T-helper 2 cell (primary cell): ENCODE results near the gene SEMA4A.
"Not testable (repeated sequence)": the region's sequence is repeated elsewhere in the genome, so short reads cannot be mapped to it uniquely, and the experiment has no call there.

ENCODE experiments used
- DNase-seq, 5 experiments: peaks; one replicate each; pipeline versions ENCODE4 v3.0.0 to v3.0.0-alpha.2; 2012 to 2022

SEMA4A gene

GRCh38 chr1:156119503-156120209 lies 33.7 kb upstream of the SEMA4A start:
- peak in 1 of 5 experiments; percentile 39 for DNase-seq

DNA sequence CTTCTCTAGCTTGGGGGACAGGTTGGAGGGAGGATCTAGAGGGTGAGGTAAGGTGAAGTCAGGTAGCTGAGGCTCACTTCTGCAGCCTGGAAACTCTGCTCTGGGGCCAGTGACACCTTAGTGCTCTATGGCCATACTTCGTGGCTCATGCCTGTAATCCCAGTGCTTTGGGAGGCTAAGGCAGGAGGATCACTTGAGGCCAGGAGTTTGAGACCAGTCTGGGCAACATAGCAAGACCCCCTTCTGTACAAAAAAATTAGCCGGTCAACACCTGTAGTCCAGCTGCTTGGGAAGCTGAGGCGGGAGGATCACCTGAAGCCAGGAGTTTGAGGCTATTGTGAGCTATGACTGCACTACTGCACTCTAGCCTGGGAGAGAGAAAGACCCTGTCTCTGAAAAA lies 33.1 kb upstream of the SEMA4A start:
- DNase-seq: no peak

DNA sequence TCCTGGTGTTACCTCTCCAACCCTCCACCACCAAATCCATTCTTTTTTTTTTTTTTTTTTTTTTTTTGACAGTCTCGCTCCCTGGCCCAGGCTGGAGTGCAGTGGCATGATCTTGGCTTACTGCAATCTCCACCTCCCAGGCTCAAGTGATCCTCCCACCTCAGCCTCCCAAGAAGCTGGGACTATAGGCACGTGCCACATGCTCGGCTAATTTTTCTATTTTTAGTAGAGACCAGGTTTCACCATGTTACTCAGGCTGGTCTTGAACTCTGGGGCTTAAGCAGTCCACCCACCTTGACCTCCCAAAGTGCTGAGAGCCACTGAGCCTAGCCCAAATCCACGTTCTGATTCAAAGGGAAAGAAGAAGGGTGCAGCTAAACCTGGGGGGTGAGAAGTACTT lies 32.4 kb upstream of the SEMA4A start:
- DNase-seq: not testable (repeated sequence)

DNA sequence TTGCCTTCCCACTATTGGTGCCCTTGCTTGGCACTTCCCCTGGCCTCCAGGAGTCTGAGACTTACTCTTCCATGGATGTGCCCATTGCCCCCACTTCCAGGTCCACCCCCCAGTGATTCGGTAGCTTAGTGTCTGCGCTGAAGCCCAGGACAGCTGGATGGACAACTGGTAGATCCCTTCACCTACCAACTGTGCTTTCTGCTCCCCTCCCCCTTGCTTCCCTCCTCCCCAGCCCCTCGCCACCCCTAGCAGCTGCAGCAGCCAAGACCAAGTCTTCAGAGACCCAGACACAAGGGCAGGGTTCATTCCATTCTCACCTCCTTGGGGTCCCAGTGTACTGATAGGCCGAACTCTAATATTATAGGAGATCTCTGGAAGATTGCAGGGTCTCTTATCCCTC lies 31.9 kb upstream of the SEMA4A start:
- DNase-seq: no peak

DNA sequence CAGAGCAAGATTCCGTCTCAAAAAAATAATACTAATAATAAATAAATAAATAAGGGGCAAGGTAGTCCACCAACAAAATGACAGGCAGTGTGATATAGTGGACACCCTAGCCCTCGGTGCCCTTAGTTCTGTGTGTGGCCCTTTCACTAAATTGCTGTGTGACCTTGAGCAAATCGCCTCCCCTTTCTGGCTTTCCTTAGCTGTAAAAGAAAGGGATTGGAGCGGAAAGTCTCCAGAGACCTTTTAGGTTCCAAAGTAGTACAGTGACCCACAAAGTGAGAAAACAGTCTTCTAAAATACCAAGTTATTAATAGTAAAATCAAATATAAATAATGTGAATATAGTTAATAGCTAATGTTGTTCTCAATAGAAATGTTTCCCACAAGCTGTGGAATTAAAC lies 31.3 kb upstream of the SEMA4A start:
- no peak for DNase-seq

DNA sequence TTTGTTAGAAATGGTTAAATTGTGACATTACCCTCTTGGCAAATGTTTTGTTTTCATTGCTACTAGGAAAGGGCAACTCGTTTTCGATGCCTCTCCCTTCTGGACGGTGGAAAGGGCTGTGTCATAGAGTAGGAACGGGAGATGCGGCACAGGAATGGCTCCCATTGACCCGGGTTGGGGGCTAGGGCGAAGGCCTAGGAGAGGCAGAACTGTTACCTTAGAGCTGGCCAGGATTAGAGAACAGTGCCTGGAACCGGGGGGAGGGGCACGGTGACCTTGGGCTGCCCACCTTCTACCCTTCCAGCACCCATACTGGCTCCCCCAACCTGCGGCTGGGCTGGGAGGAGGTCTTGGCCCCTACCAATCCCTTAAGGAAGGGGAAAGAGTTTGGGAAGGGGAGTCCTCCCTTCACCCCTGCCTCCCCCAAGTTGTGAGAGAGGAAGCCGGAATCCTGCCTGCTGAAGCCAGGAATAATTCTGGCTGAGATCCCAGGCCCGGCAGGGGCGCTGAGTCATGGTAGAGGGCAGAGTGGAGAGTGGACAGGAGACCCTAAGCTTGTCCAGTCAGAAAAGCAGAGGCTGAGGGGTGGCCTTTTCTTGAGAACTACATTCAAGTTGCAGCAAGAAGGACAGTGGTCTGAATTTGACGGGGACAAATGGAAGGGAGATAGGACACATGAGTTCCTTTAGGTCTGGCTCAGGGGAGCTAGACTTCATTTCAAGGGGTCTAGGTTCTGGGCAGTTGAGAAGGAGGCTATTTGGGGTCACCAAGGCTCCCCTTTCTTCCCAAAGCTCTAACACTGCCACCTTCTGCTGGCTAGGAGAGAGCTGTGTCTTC lies 30.6 kb upstream of the SEMA4A start:
- DNase-seq: no peak

GRCh38 chr1:156123356-156124196 lies 29.8 kb upstream of the SEMA4A start:
- DNase-seq: peak in 3 of 5 experiments; percentile 48 to 65 (median 52)

DNA sequence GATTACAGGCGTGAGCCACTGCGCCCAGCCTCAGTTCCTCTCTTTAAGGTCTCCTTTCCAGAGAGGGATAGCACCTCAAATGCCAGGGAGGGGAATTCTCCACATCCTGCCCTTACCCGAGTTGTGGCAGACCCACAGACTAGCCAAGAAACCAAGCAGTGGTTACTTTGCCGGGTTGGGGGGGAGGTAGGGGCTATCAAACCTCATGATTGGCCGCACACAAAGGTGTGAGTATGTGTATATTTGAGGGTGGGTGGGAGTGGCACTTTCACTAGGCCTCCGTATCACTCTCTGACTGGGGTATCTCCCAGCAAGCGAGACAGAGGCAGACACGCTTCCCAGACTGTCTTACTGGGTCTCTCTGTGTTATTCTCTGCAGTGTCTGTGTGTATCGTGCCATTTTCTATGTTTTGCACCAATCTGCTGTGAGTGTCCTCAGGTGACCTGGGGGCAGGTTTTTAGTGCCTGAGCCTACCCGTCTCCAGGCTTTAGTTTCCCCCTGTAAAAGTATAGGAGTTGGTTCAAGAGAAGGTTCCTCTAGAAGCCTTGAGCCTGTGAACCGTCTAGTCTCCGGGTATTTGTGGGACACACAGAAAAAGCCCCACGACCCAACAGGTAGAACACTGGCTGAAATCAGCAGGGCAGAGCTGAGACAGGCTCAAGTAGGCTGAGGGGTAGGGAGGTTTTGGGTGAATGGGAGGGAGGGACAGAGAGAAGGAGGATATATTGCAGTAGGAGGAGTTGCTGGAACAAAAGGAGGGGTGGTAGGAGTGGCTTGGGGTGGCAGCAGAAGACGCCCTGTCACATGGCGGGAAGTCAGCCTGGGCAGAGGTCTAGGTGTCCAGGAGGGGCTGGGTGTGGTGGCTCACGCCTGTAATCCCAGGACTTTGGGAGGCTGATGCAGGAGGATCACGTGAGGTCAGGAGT lies 28.6 kb upstream of the SEMA4A start:
- DNase-seq: peak in 2 of 5 experiments; percentile 59 to 69

DNA sequence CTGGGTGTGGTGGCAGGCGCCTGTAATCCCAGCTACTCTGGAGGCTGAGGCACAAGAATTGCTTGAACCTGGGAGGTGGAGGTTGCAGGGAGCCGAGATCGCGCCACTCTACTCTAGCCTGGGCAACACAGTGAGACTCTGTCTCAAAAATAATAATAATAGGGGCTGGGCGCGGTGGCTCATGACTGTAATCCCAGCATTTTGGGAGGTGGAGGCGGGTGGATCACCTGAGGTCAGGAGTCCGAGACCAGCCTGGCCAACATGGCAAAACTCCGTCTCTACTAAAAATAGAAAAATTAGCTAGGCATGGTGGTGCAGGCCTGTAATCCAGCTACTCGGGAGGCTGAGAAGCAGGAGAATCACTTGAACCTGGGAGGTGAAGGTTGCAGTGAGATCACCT lies 27.8 kb upstream of the SEMA4A start:
- DNase-seq: not testable (repeated sequence)

DNA sequence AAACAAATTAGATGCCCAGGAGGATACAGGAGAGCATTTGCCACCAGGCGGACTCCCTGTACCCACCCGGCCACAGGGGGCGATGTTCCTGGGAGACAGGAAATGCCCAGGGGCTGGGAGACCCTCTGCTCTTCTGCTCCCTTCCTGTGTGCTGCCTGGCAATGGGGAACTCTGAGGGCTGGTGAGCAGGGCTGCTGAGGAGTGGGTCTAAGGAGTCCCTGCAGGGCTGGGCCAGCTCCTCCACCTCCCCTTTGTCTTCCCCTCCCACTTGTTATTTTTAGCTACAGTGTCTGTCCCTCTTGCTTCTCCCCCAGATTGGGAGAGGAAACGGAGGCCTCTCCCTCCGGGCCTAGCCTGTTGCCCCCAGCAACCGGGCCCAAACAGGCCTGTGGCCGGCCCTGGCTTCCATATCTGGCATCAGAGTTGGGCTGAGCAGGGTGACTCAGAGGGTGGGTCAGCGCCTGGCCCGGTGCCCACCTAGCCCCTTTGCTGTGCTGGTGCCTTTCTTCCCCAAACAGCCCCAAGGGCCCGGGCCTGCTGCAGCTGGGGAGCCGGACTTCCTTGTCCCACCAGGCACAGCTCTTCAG lies 27.2 kb upstream of the SEMA4A start:
- DNase-seq: peak; percentile 26 to 68 (median 59)

DNA sequence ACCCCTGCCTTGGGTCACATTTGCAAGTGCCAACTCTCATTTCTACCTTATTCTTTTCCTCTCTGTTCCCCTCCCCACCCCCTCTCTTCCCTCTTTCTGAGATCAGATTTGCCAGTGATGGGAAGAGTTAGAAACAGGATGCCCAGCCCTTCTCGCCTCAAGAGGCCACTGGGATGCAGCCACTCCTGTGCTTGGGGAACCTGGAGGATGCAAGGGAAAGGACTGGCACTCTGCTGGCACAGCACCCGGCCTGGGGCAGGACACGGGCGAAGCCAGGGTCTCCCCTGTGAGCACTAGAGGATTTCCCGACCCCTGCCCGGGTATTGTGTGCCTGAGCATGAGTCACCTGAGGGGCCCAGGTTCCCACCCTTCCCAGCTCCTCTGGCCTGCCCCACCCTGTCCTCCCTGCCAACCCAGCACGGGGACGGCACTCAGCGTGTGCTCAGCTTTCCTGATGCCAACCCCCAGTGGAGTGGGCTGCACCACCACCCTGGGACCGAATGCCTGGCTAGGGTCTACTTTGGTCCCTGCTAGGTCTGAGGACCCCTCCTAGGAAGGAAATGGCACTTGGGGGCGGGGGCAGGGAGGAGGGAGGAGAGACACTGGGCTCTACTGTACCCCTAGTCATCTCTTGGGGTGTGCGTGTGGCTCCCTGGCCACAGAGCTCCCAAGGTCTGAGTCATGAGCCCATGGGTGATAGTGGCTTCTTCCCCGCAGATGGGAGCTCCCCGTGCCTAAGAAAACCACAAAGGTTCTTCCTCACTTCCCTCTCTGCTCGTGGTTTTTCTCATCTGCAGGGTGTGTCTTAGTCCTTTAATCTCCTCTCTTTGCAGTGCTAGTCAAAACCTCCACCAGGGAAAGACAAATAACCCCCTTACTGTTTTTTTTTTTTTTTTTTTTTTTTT lies 26.5 kb upstream of the SEMA4A start:
- DNase-seq: peak; percentile 52 to 96 (median 80)

DNA sequence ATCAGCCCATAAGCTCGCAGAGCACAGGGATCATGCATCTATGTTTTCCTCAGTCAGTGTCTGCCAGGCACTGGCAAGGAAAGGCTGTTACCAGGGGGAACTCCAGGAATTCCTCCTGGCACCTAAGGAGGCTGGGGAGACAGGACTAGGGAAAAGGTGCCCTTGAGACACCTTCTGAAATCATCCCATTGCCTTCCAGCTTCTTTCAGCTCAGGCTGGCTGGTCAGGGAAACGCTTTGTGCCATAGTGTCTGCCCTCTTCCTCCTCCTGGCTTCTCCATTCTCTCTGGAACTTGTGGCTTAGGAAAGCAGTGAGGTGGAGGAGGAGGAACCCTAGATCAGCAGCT lies 25.1 kb upstream of the SEMA4A start:
- no peak for DNase-seq

- DNase-seq: no peak
These were observed 24.5 kb upstream of the SEMA4A start for GRCh38 chr1:156128654-156129597.

- peak in 4 of 5 experiments; percentile 60 to 73 (median 65) for DNase-seq
These were observed 23.5 kb upstream of the SEMA4A start for GRCh38 chr1:156129687-156130577.

GRCh38 chr1:156130578-156130942 lies 22.8 kb upstream of the SEMA4A start:
- DNase-seq: no peak

DNA sequence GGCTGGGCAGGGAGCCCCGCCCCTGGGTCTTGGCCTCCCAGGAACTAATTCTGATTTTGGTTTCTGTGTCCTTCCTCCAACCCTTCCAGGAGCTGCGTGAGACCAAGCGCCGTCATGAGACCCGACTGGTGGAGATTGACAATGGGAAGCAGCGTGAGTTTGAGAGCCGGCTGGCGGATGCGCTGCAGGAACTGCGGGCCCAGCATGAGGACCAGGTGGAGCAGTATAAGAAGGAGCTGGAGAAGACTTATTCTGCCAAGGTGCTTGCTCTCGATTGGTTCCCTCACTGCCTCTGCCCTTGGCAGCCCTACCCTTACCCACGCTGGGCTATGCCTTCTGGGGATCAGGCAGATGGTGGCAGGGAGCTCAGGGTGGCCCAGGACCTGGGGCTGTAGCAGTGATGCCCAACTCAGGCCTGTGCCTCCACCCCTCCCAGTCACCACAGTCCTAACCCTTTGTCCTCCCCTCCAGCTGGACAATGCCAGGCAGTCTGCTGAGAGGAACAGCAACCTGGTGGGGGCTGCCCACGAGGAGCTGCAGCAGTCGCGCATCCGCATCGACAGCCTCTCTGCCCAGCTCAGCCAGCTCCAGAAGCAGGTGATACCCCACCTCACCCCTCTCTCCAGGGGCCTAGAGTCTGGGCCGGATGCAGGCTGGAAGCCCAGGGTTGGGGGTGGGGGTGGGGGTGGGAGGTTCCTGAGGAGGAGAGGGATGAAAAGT lies 18.5 kb upstream of the SEMA4A start:
- no peak for DNase-seq
